ENCODE data around the gene FAM168A. TPM values are rescaled to one million over a fixed set of nuclear protein-coding genes. Genes with fewer than 3 reads are reported as not detected.

FAM168A gene
- total and polyA plus RNA-seq, 2 donors from 2014 or later, result 8.9 to 38.1 TPM

GRCh38 chr11:73554671-73555320 is 43.1 kb downstream of the FAM168A start:
- Histone ChIP-seq H3K27ac (ENCODE audit: low read depth in 2 of 2, low read length in 2 of 2) (no peak overlapping the region), H3K4me1 (ENCODE audit: control insufficient read depth in 2 of 3, insufficient read depth in 2 of 3, low read depth in 1 of 3, low read length in 3 of 3) (peaks cover 0 to 5% (median 3%) of the 10 kb centered on the region in 3 donors), H3K9me3 (ENCODE audit: control insufficient read depth in 2 of 3, insufficient read depth in 1 of 3, low read length in 3 of 3) (no peaks in the 10 kb centered on the region), H3K27me3 (ENCODE audit: control insufficient read depth, insufficient read depth, low read length) (no peaks in the 10 kb centered on the region), H3K36me3 (ENCODE audit: control insufficient read depth in 2 of 3, insufficient read depth in 3 of 3, low read length in 3 of 3) (no peaks in the 10 kb centered on the region), H3K4me3 (ENCODE audit: low read length in 3 of 3) (no peak overlapping the region), H3K9ac (ENCODE audit: low read length in 3 of 3) (no peak overlapping the region)
- no peak for FAIRE-seq
- no peak for DNase-seq
- no peak for TF ChIP-seq CTCF (IDR thresholded peaks at IDR 0.05; ENCODE audit: borderline replicate concordance, extremely low read depth, insufficient read depth)
- intact Hi-C loops (cut with DNase I), result no loop called here

- TF ChIP-seq CTCF (IDR thresholded peaks at IDR 0.05; ENCODE audit: borderline replicate concordance, extremely low read depth, insufficient read depth), result no peak
- intact Hi-C loops (cut with DNase I), result no loop called here
- H3K4me1 ChIP-seq (ENCODE audit: control insufficient read depth in 2 of 3, insufficient read depth in 2 of 3, low read depth in 1 of 3, low read length in 3 of 3), result peaks cover 0 to 5% (median 3%) of the 10 kb centered on the region in 3 donors
- no peaks in the 10 kb centered on the region for H3K9me3 ChIP-seq (ENCODE audit: control insufficient read depth in 2 of 3, insufficient read depth in 1 of 3, low read length in 3 of 3)
- DNase-seq, result no peak
- no peak overlapping the region for H3K9ac ChIP-seq (ENCODE audit: low read length in 3 of 3)
- no peaks in the 10 kb centered on the region for H3K27me3 ChIP-seq (ENCODE audit: control insufficient read depth, insufficient read depth, low read length)
- no peak overlapping the region for H3K4me3 ChIP-seq (ENCODE audit: low read length in 3 of 3)
- H3K27ac ChIP-seq (ENCODE audit: low read depth in 2 of 2, low read length in 2 of 2), result no peak overlapping the region
- FAIRE-seq, result no peak
- H3K36me3 ChIP-seq (ENCODE audit: control insufficient read depth in 2 of 3, insufficient read depth in 3 of 3, low read length in 3 of 3), result no peaks in the 10 kb centered on the region
Measured at GRCh38 chr11:73553266-73553665, 44.6 kb downstream of the FAM168A start.

- TF ChIP-seq CTCF (IDR thresholded peaks at IDR 0.05; ENCODE audit: borderline replicate concordance, extremely low read depth, insufficient read depth), result no peak
- no peak for FAIRE-seq
- H3K27ac ChIP-seq (ENCODE audit: low read depth in 2 of 2, low read length in 2 of 2), result no peak overlapping the region
- H3K4me1 ChIP-seq (ENCODE audit: control insufficient read depth in 2 of 3, insufficient read depth in 2 of 3, low read depth in 1 of 3, low read length in 3 of 3), result peaks cover 0 to 5% (median 3%) of the 10 kb centered on the region in 3 donors
- H3K9ac ChIP-seq (ENCODE audit: low read length in 3 of 3), result no peak overlapping the region
- intact Hi-C loops (cut with DNase I), result no loop called here
- no peaks in the 10 kb centered on the region for H3K36me3 ChIP-seq (ENCODE audit: control insufficient read depth in 2 of 3, insufficient read depth in 3 of 3, low read length in 3 of 3)
- H3K4me3 ChIP-seq (ENCODE audit: low read length in 3 of 3), result no peak overlapping the region
- H3K9me3 ChIP-seq (ENCODE audit: control insufficient read depth in 2 of 3, insufficient read depth in 1 of 3, low read length in 3 of 3), result no peaks in the 10 kb centered on the region
- no peaks in the 10 kb centered on the region for H3K27me3 ChIP-seq (ENCODE audit: control insufficient read depth, insufficient read depth, low read length)
- no peak for DNase-seq
Measured at GRCh38 chr11:73551677-73552076, 46.2 kb downstream of the FAM168A start.

- no peak overlapping the region for H3K9ac ChIP-seq (ENCODE audit: low read length in 3 of 3)
- TF ChIP-seq CTCF (IDR thresholded peaks at IDR 0.05; ENCODE audit: borderline replicate concordance, extremely low read depth, insufficient read depth), result no peak
- H3K4me3 ChIP-seq (ENCODE audit: low read length in 3 of 3), result no peak overlapping the region
- no peak for DNase-seq
- peaks cover 0 to 5% (median 0%) of the 10 kb centered on the region in 3 donors for H3K4me1 ChIP-seq (ENCODE audit: control insufficient read depth in 2 of 3, insufficient read depth in 2 of 3, low read depth in 1 of 3, low read length in 3 of 3)
- FAIRE-seq, result no peak
- H3K27ac ChIP-seq (ENCODE audit: low read depth in 2 of 2, low read length in 2 of 2), result no peak overlapping the region
- no peaks in the 10 kb centered on the region for H3K27me3 ChIP-seq (ENCODE audit: control insufficient read depth, insufficient read depth, low read length)
- no peaks in the 10 kb centered on the region for H3K36me3 ChIP-seq (ENCODE audit: control insufficient read depth in 2 of 3, insufficient read depth in 3 of 3, low read length in 3 of 3)
- H3K9me3 ChIP-seq (ENCODE audit: control insufficient read depth in 2 of 3, insufficient read depth in 1 of 3, low read length in 3 of 3), result no peaks in the 10 kb centered on the region
- intact Hi-C loops (cut with DNase I), result no loop called here
Measured at GRCh38 chr11:73549376-73549775, 48.5 kb downstream of the FAM168A start.

Measured in kidney (tissue), 14 donors.